Measurements from ENCODE around the gene MYOM1. TPM values are rescaled to one million over a fixed set of nuclear protein-coding genes. Genes with fewer than 3 reads are reported as not detected.

The MYOM1 gene
- total RNA-seq, 2 experiments from 2014 or later = 0.90 to 1.2 TPM

DNA sequence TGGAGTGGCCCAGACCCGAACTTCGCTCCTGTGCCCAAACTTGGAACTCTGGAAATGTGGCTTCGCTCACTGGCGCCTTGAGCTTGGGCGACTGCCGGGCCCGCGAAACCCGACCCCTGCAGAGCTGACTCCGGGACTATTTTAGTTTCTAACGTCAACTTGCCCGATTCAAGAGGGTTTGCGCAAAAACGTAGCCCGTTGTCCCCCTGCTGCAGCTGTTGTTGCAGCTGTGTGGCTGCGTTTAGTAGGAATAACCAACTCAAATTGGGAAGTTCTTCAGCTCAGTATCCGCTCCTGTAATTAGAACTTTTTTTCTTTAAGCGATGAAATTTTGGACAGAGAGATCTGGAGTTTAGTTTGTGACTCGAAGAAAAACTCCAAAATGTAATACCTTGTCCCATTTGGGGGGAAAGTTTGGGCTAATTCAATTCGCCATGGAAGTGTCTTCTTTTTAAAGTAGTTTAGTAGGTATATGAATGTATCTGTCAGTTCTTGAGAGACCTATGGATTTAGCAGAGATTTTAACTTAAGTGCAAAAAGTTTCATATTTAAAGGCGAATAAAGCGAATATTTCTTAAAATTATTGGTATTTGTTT, 28.4 kb upstream of the MYOM1 start:
- no peak for DNase-seq
- H3K27ac Mint-ChIP-seq = peak overlapping the region; percentile 98
- POLR2A ChIA-PET = interaction anchor here (0.6 to 3.7 kb wide), 10 partner anchors 12 to 308 kb away, joined by 3 to 24 read pairs (median 4); partner anchors contain the start of gene MYL12B
- CTCF ChIA-PET = interaction anchor here (0.6 to 4.0 kb wide), 8 partner anchors 15 to 418 kb away, joined by 3 to 55 read pairs (median 5); no protein-coding TSS in a partner anchor
- peak overlapping the region; percentile 97 for H3K4me3 Mint-ChIP-seq
- intact Hi-C loops (cut with micrococcal nuclease) = loop anchor here (1.0 to 10.0 kb wide), 4 partner anchors 200 to 1143 kb away; no protein-coding TSS in a partner anchor
- no peaks in the 10 kb centered on the region for H3K27me3 Mint-ChIP-seq
- peaks cover 41% of the 10 kb centered on the region for H3K4me1 Mint-ChIP-seq (ENCODE audit: low read depth)
- no peaks in the 10 kb centered on the region for H3K9me3 Mint-ChIP-seq
- H3K36me3 Mint-ChIP-seq = peaks cover 25% of the 10 kb centered on the region

DNA sequence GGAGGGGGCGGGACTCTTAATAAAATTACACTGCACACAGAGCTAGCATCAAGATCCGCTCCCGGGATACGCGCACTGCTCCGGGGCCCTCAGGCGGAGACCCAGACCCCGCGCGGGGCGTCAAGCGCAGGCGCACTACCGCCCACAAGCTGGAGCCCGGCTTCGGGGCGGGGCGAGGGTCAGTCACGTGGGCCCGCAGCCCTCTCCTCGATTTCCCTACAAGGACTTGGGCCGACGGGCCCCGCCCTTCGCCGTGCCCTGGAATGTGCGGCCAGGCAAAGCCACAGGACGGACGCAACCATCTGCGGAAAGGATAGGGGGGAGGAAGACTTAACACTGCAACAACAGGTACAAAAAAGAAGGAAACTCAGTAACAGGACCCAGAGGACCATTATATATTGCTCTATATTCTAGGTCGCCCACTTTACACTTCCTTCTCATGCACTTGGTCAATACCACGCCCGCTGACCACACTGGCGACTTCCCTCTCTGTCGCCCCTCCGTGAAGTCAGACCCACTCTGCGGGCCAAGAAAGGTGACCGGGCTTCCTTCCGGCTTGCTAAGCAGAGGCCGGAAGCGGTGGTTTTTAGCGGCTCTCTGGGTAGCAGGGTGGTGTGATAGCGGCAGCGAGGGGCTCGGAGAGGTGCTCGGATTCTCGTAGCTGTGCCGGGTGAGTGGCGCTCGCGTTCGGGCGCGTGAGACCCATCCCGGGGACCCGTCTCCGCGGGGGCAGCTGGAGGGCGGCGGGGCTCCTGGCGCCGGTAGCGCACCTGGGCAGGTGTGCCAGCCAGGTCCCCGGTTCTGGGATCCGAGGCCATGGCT, 27.7 kb upstream of the MYOM1 start, which contains the start of gene MYL12A:
Gene MYL12A (plus strand): TSS at position 562 of the 822 bp plus-strand sequence. CDS start 5,447 bp downstream, outside the sequence.
- DNase-seq = peak; percentile 97
- no peaks in the 10 kb centered on the region for H3K27me3 Mint-ChIP-seq
- peaks cover 34% of the 10 kb centered on the region for H3K4me1 Mint-ChIP-seq (ENCODE audit: low read depth)
- H3K4me3 Mint-ChIP-seq = peak within 1 kb of the TSS; percentile 97
- CTCF ChIA-PET = interaction anchor here (0.6 to 4.0 kb wide), 19 partner anchors 13 to 418 kb away, joined by 3 to 55 read pairs (median 5); partner anchors contain the start of gene LPIN2
- no peaks in the 10 kb centered on the region for H3K9me3 Mint-ChIP-seq
- POLR2A ChIA-PET = interaction anchor here (0.7 to 3.7 kb wide), 11 partner anchors 13 to 356 kb away, joined by 3 to 24 read pairs (median 4); partner anchors contain the start of gene MYL12B
- H3K36me3 Mint-ChIP-seq = peaks cover 20% of the 10 kb centered on the region
- peak within 1 kb of the TSS; percentile 98 for H3K27ac Mint-ChIP-seq
- intact Hi-C loops (cut with micrococcal nuclease) = loop anchor here (1.0 to 10.0 kb wide), 15 partner anchors 14 to 1143 kb away; partner anchors contain the start of genes LPIN2 and SMCHD1

DNA sequence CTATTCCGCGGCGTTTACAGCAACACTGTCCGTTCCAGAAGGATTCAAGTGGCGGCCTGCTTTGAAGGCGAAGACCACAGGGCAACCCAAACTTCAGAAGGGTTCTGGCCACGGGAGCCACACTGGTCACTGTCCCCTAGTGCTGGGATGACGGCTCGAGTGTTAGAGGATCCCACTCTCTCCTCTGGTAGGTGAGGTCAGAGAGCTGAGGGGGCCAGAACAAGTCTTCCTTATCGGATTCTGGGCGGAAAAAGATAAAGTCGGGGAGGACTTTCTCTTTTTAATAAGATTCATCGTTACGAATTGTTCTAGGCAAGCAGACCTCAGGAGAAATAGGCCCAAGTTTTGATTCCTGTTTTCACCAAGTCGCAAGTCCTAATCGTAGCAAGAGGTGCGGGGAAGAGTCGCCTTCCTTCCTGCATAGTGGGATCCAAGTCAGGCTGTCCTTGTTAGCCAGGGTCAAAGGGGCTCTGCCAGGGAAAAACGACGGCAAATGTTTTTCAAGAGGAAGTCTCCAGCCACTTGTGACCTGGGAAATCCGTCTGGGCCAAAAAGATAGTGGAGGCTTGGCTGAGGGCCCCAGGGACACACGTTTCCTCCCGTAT, 27.0 kb upstream of the MYOM1 start:
- H3K27me3 Mint-ChIP-seq = no peaks in the 10 kb centered on the region
- CTCF ChIA-PET = interaction anchor here (0.6 to 4.0 kb wide), 45 partner anchors 9 to 602 kb away, joined by 3 to 55 read pairs (median 4); partner anchors contain the start of gene LPIN2
- peak; percentile 39 for DNase-seq
- H3K27ac Mint-ChIP-seq = peak overlapping the region; percentile 98
- peaks cover 27% of the 10 kb centered on the region for H3K36me3 Mint-ChIP-seq
- intact Hi-C loops (cut with micrococcal nuclease) = loop anchor here (1.0 to 10.0 kb wide), 17 partner anchors 15 to 1142 kb away; partner anchors contain the start of genes LPIN2 and SMCHD1
- H3K9me3 Mint-ChIP-seq = peaks cover 7% of the 10 kb centered on the region
- POLR2A ChIA-PET = interaction anchor here (0.8 to 2.0 kb wide), 11 partner anchors 15 to 313 kb away, joined by 3 to 10 read pairs (median 3); partner anchors contain the start of gene MYL12B
- peak overlapping the region; percentile 97 for H3K4me3 Mint-ChIP-seq
- peaks cover 28% of the 10 kb centered on the region for H3K4me1 Mint-ChIP-seq (ENCODE audit: low read depth)

DNA sequence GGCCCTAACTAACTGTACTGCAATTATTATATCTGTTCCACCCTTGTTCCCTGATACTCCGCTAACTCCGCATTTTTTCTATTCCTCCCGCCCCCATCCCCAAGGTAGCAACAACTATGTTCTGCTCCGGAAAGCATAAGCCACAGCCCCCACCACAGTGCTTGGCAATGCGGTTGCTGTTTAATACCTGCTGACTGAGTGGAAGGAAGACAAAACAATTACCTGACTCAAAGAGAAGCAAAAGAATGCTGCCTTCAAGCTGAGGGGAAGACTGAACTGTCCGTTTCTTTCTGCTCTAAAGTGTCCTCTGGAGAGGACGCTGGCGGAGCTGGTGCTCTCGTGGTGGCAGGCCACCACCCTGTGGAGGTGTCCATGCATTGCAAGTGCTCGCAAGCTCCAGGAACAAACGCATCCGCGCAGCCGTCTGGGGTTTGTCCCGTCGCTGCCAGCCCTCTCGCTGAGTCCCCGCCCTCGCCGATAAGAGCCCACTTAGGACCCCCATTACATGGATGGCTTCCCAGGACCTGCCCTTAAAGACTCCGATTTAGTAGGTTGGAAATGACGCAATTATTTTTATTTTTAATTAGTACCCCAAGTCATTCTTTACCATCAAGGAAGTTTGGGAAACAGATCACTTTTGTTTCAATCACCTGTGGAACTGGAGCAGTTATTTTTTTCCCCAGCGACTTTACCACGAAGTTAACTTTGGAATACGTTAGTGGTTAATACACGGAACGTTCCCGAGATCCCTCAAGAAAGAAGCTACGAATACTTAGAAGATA, 26.3 kb upstream of the MYOM1 start:
- intact Hi-C loops (cut with micrococcal nuclease) = loop anchor here (1.0 to 10.0 kb wide), 10 partner anchors 95 to 1141 kb away; partner anchors contain the start of genes LPIN2 and SMCHD1
- Mint-ChIP-seq H3K27me3 (no peaks in the 10 kb centered on the region), H3K27ac (peak overlapping the region; percentile 98), H3K9me3 (peaks cover 13% of the 10 kb centered on the region), H3K36me3 (peaks cover 31% of the 10 kb centered on the region), H3K4me1 (ENCODE audit: low read depth) (peaks cover 23% of the 10 kb centered on the region), H3K4me3 (peak overlapping the region; percentile 97)
- POLR2A ChIA-PET = interaction anchor here (0.8 to 1.4 kb wide), 7 partner anchors 89 to 312 kb away, joined by 3 to 5 read pairs (median 3); no protein-coding TSS in a partner anchor
- peak; percentile 91 for DNase-seq
- CTCF ChIA-PET = interaction anchor here (0.6 to 4.0 kb wide), 51 partner anchors 10 to 601 kb away, joined by 3 to 55 read pairs (median 4); partner anchors contain the start of gene MYOM1

DNA sequence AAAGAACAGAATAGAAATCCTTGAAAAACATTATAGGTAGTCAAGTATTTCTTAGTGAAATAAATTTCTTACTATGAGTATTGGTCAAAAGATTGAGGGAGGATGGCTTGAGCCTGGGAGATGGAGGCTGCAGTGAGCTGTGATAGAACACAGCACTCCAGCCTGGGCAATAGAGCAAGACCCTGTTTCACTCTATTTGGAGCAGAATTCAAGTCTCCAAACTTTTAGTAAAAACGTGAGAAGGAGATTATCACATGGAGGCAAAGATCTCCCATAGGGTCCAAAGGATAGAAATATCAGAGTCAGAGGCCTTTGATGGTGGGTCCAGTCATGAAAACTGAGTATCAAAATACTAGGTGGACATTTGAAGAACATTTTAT, 25.4 kb upstream of the MYOM1 start:
- H3K27ac Mint-ChIP-seq = peak overlapping the region; percentile 55
- H3K27me3 Mint-ChIP-seq = no peaks in the 10 kb centered on the region
- DNase-seq = no peak
- H3K4me1 Mint-ChIP-seq (ENCODE audit: low read depth) = peaks cover 17% of the 10 kb centered on the region
- CTCF ChIA-PET = interaction anchor here (0.7 to 4.0 kb wide), 29 partner anchors 9 to 476 kb away, joined by 3 to 55 read pairs (median 4); partner anchors contain the start of gene MYOM1
- H3K4me3 Mint-ChIP-seq = peak overlapping the region; percentile 97
- H3K9me3 Mint-ChIP-seq = peaks cover 20% of the 10 kb centered on the region
- POLR2A ChIA-PET = interaction anchor here (1.1 to 1.3 kb wide), 2 partner anchors 251 to 252 kb away, joined by 3 to 5 read pairs; no protein-coding TSS in a partner anchor
- intact Hi-C loops (cut with micrococcal nuclease) = loop anchor here (5.0 to 10.0 kb wide), 3 partner anchors 490 to 1140 kb away; no protein-coding TSS in a partner anchor
- H3K36me3 Mint-ChIP-seq = peaks cover 30% of the 10 kb centered on the region

DNA sequence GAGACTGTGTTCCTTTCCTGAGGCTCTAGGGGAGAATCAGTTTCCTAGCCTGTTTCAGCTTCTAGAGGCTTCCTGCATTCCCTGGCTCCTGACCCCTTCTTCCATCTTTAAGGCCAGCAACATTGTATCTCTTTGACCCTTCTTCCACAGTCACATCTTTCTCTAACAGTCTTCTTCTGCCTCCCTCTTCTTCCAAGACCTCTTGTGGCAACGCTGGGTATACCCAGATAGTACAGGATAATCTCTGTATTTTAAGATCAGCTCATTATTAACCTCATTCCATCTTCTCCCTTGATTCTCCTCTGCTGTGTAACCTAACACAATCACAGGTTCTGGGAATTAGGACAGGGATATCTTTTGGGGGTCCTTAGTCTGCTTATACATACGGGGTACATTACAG, 19.0 kb upstream of the MYOM1 start:
- ChIA-PET POLR2A (no interaction called here), CTCF (interaction anchor here (1.0 kb wide), 1 partner anchor 87 kb away, joined by 3 read pairs; no protein-coding TSS in a partner anchor)
- Mint-ChIP-seq H3K36me3 (peaks cover 18% of the 10 kb centered on the region), H3K27ac (no peak overlapping the region), H3K9me3 (peaks cover 20% of the 10 kb centered on the region), H3K4me1 (ENCODE audit: low read depth) (no peaks in the 10 kb centered on the region), H3K4me3 (no peak overlapping the region), H3K27me3 (no peaks in the 10 kb centered on the region)
- no peak for DNase-seq
- intact Hi-C loops (cut with micrococcal nuclease) = no loop called here

DNA sequence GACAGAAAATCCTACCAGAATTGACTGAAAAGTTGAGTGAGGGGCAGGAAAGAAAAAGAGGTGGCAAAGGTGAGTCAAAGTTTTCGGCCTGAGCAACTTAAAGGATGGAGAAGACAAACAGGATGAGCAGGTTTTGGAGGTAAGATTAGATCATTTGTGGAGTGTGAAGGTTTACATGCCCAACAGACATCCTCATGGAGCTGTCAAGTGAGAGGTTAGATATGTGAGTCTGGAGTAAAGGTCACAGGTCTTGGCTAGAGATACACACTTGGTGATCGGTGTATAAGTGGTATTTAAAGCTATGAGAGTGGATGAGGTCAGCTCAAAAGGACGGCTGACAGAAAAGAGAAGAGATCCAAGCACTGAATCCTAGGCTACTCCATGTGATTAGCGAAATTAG, 16.7 kb upstream of the MYOM1 start:
- CTCF ChIA-PET = interaction anchor here (0.9 to 1.6 kb wide), 2 partner anchors 9 to 85 kb away, joined by 3 to 4 read pairs; no protein-coding TSS in a partner anchor
- intact Hi-C loops (cut with micrococcal nuclease) = no loop called here
- Mint-ChIP-seq H3K27me3 (no peaks in the 10 kb centered on the region), H3K36me3 (peaks cover 7% of the 10 kb centered on the region), H3K27ac (no peak overlapping the region), H3K9me3 (peaks cover 11% of the 10 kb centered on the region), H3K4me3 (no peak overlapping the region), H3K4me1 (ENCODE audit: low read depth) (no peaks in the 10 kb centered on the region)
- DNase-seq = no peak
- POLR2A ChIA-PET = no interaction called here

DNA sequence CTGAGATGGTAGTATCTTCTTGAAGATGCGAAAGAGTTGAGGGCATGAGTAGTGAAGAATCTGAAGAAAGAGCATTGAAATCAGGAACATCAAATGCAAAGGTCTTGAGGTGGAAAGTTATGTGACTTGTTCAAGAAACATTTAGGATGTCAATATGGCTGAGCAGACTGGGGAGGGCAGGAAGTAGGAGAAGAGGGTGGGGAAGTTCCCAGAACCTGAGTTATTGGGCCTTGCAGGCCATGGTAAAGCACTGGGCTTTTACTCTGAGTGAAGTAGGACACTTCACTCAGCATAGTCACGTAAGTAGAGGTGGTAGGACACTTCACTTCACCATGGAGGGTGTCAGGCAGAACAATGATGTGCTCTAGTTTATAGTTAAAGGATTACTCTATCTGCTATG, 16.1 kb upstream of the MYOM1 start:
- no peak overlapping the region for H3K27ac Mint-ChIP-seq
- peaks cover 3% of the 10 kb centered on the region for H3K36me3 Mint-ChIP-seq
- intact Hi-C loops (cut with micrococcal nuclease) = no loop called here
- no peaks in the 10 kb centered on the region for H3K4me1 Mint-ChIP-seq (ENCODE audit: low read depth)
- POLR2A ChIA-PET = no interaction called here
- no peaks in the 10 kb centered on the region for H3K27me3 Mint-ChIP-seq
- DNase-seq = no peak
- CTCF ChIA-PET = interaction anchor here (1.6 kb wide), 1 partner anchor 10 kb away, joined by 4 read pairs; no protein-coding TSS in a partner anchor
- peaks cover 6% of the 10 kb centered on the region for H3K9me3 Mint-ChIP-seq
- H3K4me3 Mint-ChIP-seq = no peak overlapping the region

DNA sequence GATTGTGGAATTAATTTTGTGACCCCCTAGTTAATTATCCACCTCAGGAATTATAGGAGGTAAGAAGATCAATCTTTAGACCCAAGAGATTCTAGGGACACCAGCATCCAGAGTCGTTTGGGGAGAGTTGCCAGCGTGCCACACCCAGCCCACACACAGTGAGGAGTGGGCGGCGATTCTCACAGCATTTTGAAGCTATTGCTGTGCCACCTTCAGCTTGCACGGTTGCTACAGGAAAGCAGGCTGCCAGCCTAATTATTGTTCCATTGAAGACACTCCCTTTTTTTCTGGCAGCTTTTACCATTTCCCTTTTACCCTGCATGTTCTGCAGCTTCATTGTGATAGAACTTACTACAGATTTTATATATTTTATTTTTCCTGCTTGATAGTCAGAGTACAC, 14.7 kb upstream of the MYOM1 start:
- no peak for DNase-seq
- H3K4me1 Mint-ChIP-seq (ENCODE audit: low read depth) = no peaks in the 10 kb centered on the region
- no peaks in the 10 kb centered on the region for H3K27me3 Mint-ChIP-seq
- no peaks in the 10 kb centered on the region for H3K36me3 Mint-ChIP-seq
- intact Hi-C loops (cut with micrococcal nuclease) = no loop called here
- no peaks in the 10 kb centered on the region for H3K9me3 Mint-ChIP-seq
- H3K4me3 Mint-ChIP-seq = no peak overlapping the region
- POLR2A ChIA-PET = no interaction called here
- H3K27ac Mint-ChIP-seq = no peak overlapping the region
- CTCF ChIA-PET = interaction anchor here (1.1 to 1.2 kb wide), 2 partner anchors 83 to 249 kb away, joined by 3 to 6 read pairs; no protein-coding TSS in a partner anchor

DNA sequence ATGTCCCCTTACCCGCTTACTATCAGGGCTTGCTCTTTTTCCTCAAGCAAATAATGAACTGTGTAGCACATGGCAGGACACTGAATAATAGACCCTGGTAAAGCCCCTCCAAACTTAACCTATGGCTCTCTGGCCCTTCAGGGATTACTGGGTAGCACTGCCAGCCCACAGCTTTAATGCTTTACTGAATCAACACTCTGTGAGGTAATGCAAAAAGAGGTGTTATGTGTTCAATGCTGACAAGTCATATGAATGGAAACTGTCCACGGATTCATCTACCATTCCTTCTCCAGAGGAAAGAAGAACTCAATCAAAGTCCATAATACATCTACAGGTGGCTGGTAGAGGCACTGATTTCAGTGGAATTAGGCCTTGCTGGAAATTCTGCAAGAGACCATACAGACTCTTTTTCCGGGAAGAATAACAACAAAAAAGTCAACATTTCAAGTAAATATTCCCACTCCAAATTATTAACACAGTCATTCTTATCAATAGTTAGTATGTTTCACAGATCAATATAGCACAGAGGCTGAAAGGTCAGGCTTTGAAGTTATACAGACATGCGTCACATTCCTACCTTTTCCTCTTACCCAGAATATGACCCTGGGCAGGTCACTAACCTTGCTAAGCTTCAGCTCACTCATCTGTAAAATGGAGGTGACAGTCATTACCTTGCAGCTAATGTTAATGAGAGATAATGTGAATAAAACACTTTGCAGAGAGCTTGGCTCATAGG, 13.8 kb upstream of the MYOM1 start:
- Mint-ChIP-seq H3K4me3 (no peak overlapping the region), H3K36me3 (no peaks in the 10 kb centered on the region), H3K9me3 (no peaks in the 10 kb centered on the region), H3K27ac (no peak overlapping the region), H3K4me1 (ENCODE audit: low read depth) (peaks cover under 1% of the 10 kb centered on the region), H3K27me3 (no peaks in the 10 kb centered on the region)
- ChIA-PET CTCF (interaction anchor here (1.2 kb wide), 1 partner anchor 248 kb away, joined by 6 read pairs; no protein-coding TSS in a partner anchor), POLR2A (no interaction called here)
- intact Hi-C loops (cut with micrococcal nuclease) = no loop called here
- DNase-seq = no peak

All from activated CD4-positive, alpha-beta memory T cell treated with anti-CD3 and anti-CD28 coated beads for 36 hours (primary cell).